Uterus (tissue), 2 donors: ENCODE results near the gene PEPD.

Experiments
- CTCF ChIP-seq, 4 experiments: fragments of 200-600 bp in 2 of 4; fragments of 450-650 bp in 2 of 4; sonication (generic) in 2 of 4; IDR thresholded peaks; one replicate each; pipeline ENCODE4 v1.5.1; 2016 to 2019; ENCODE audit warnings: antibody characterized with exemption in 4 of 4, mild to moderate bottlenecking in 2 of 4, moderate library complexity in 1 of 4
- POLR2A ChIP-seq, 2 donors: fragments of 450-650 bp; IDR thresholded peaks; one replicate each; pipeline ENCODE4 v1.6.1; 2016; ENCODE audit warnings: antibody characterized with exemption in 2 of 2, mild to moderate bottlenecking in 1 of 2, moderate library complexity in 1 of 2

- TF ChIP-seq CTCF (IDR thresholded peaks at IDR 0.05) (no peak), POLR2A (IDR thresholded peaks at IDR 0.05) (peak; percentile 12 to 60)
Measured at GRCh38 chr19:33521480-33522370, at the start of gene PEPD.
